PC-3 (cell line): Measurements from ENCODE around the gene MUC12.

Source experiments
- EZH2 ChIP-seq: fragments of 300-600 bp; sonication (generic); IDR thresholded peaks from one replicate; pipeline ENCODE4 v1.6.1; 2017; ENCODE audit warnings: antibody characterized with exemption, mild to moderate bottlenecking, low read length; ENCODE audit not compliant: unreplicated experiment
- EZH2phosphoT487 ChIP-seq: fragments of 300-600 bp; sonication (generic); IDR thresholded peaks from 2 replicates; pipeline ENCODE4 v1.6.1; 2018; ENCODE audit warnings: mild to moderate bottlenecking, antibody characterized with exemption, low read length, borderline replicate concordance
- TF ChIP-seq, protein P1 (sequence below): fragments of 300-600 bp; sonication (generic); conservative IDR thresholded peaks from 2 replicates; pipeline ENCODE4 v1.5.1; 2017; ENCODE audit warnings: antibody characterized with exemption, low read depth, mild to moderate bottlenecking, low read length

GRCh38 chr7:100951172-100951571, 18.2 kb upstream of the MUC12 start:
- TF ChIP-seq, protein P1, sequence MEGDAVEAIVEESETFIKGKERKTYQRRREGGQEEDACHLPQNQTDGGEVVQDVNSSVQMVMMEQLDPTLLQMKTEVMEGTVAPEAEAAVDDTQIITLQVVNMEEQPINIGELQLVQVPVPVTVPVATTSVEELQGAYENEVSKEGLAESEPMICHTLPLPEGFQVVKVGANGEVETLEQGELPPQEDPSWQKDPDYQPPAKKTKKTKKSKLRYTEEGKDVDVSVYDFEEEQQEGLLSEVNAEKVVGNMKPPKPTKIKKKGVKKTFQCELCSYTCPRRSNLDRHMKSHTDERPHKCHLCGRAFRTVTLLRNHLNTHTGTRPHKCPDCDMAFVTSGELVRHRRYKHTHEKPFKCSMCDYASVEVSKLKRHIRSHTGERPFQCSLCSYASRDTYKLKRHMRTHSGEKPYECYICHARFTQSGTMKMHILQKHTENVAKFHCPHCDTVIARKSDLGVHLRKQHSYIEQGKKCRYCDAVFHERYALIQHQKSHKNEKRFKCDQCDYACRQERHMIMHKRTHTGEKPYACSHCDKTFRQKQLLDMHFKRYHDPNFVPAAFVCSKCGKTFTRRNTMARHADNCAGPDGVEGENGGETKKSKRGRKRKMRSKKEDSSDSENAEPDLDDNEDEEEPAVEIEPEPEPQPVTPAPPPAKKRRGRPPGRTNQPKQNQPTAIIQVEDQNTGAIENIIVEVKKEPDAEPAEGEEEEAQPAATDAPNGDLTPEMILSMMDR, result no peak
- TF ChIP-seq EZH2phosphoT487 (no peak), EZH2 (no peak)
